HepG2 (cell line): ENCODE results near the gene CCDC38. TPM values are rescaled to one million over a fixed set of nuclear protein-coding genes. Genes with fewer than 3 reads are reported as not detected.

Experiments
- ARHGAP35 ChIP-seq: sonication (generic); formaldehyde crosslinking; IDR thresholded peaks from 2 replicates; pipeline ENCODE4 v1.9.0; 2022; ENCODE audit warnings: mild to moderate bottlenecking, inconsistent platforms, moderate library complexity, missing genetic modification reagents, borderline replicate concordance
- ATF4 ChIP-seq, 2 experiments: fragments of 450-650 bp in 1 of 2; sonication (generic) in 1 of 2; formaldehyde crosslinking; IDR thresholded peaks; 2 replicates each; pipeline versions ENCODE4 v1.5.0 to v1.8.0; 2020 to 2022; ENCODE audit warnings: mild to moderate bottlenecking in 1 of 2, missing genetic modification reagents in 1 of 2
- ATM ChIP-seq: fragments of 450-650 bp; IDR thresholded peaks from 2 replicates; pipeline ENCODE4 v1.7.1; 2017; ENCODE audit warnings: mild to moderate bottlenecking, borderline replicate concordance
- CEBPB ChIP-seq: IDR thresholded peaks from 2 replicates; pipeline ENCODE4 v1.6.1; 2011; ENCODE audit warnings: low read depth, low read length, improper control_type of control experiment, borderline replicate concordance
- CHCHD3 ChIP-seq: sonication (generic); formaldehyde crosslinking; IDR thresholded peaks from 2 replicates; pipeline ENCODE4 v1.8.0; 2022; ENCODE audit warnings: mild to moderate bottlenecking, missing genetic modification reagents, moderate library complexity
- FOXK2 ChIP-seq: fragments of 450-650 bp; IDR thresholded peaks from 2 replicates; pipeline ENCODE4 v1.6.1; 2016
- FOXP1 ChIP-seq, 2 experiments: fragments of 450-650 bp in 1 of 2; IDR thresholded peaks; 2 replicates each; pipeline ENCODE4 v1.6.1; 2017 to 2018; ENCODE audit warnings: antibody characterized with exemption in 1 of 2
- HIVEP1 ChIP-seq: sonication (generic); formaldehyde crosslinking; IDR thresholded peaks from 2 replicates; pipeline ENCODE4 v1.4.0; 2020; ENCODE audit warnings: mild to moderate bottlenecking, missing genetic modification reagents
- MEF2D ChIP-seq: sonication (generic); formaldehyde crosslinking; IDR thresholded peaks from 2 replicates; pipeline ENCODE4 v1.5.1; 2020; ENCODE audit warnings: mild to moderate bottlenecking, missing genetic modification reagents
- MXD1 ChIP-seq: sonication (generic); formaldehyde crosslinking; IDR thresholded peaks from 2 replicates; pipeline ENCODE4 v1.4.0; 2020; ENCODE audit warnings: mild to moderate bottlenecking, missing genetic modification reagents
- NFATC3 ChIP-seq: sonication (generic); formaldehyde crosslinking; IDR thresholded peaks from 2 replicates; pipeline ENCODE4 v1.5.1; 2020; ENCODE audit warnings: mild to moderate bottlenecking, missing genetic modification reagents
- NFE2L2 ChIP-seq: fragments of 150-350 bp; IDR thresholded peaks from 2 replicates; pipeline ENCODE4 v1.6.1; 2014; ENCODE audit warnings: low read length
- SMAD3 ChIP-seq: sonication (generic); formaldehyde crosslinking; IDR thresholded peaks from 2 replicates; pipeline ENCODE4 v1.4.0; 2020; ENCODE audit warnings: missing genetic modification reagents
- SOX6 ChIP-seq, 2 experiments: fragments of 450-650 bp in 1 of 2; sonication (generic) in 1 of 2; formaldehyde crosslinking in 1 of 2; IDR thresholded peaks; 2 replicates each; pipeline versions ENCODE4 v1.4.0 to v1.6.1; 2017 to 2020; ENCODE audit warnings: antibody characterized with exemption in 1 of 2, mild to moderate bottlenecking in 1 of 2, missing genetic modification reagents in 1 of 2
- TBP ChIP-seq: sonication (generic); formaldehyde crosslinking; IDR thresholded peaks from 2 replicates; pipeline ENCODE4 v1.5.0; 2020; ENCODE audit warnings: missing genetic modification reagents
- ZC3H4 ChIP-seq: sonication (generic); formaldehyde crosslinking; IDR thresholded peaks from 2 replicates; pipeline ENCODE4 v1.4.0; 2020; ENCODE audit warnings: missing genetic modification reagents, borderline replicate concordance
- ZFP91 ChIP-seq: sonication (generic); formaldehyde crosslinking; IDR thresholded peaks from 2 replicates; pipeline ENCODE4 v1.9.0; 2022; ENCODE audit warnings: missing genetic modification reagents, mild to moderate bottlenecking, borderline replicate concordance
- ZMYM2 ChIP-seq: sonication (generic); formaldehyde crosslinking; IDR thresholded peaks from 2 replicates; pipeline ENCODE4 v1.8.0; 2022; ENCODE audit warnings: mild to moderate bottlenecking, missing genetic modification reagents
- ZNF281 ChIP-seq: sonication (generic); formaldehyde crosslinking; IDR thresholded peaks from 2 replicates; pipeline ENCODE4 v1.4.0; 2020; ENCODE audit warnings: missing genetic modification reagents, borderline replicate concordance
- ZNF329 ChIP-seq: sonication (generic); formaldehyde crosslinking; IDR thresholded peaks from 2 replicates; pipeline ENCODE4 v1.9.0; 2021; ENCODE audit warnings: low read depth, mild to moderate bottlenecking, missing genetic modification reagents
- ZNF691 ChIP-seq: sonication (generic); formaldehyde crosslinking; IDR thresholded peaks from 2 replicates; pipeline ENCODE4 v1.4.0; 2020; ENCODE audit warnings: missing genetic modification reagents, low read depth, mild to moderate bottlenecking, borderline replicate concordance
- ZNF749 ChIP-seq: sonication (generic); formaldehyde crosslinking; IDR thresholded peaks from 2 replicates; pipeline ENCODE4 v1.8.0; 2022; ENCODE audit warnings: mild to moderate bottlenecking, missing genetic modification reagents, moderate library complexity, borderline replicate concordance
- ZNF780A ChIP-seq: sonication (generic); formaldehyde crosslinking; IDR thresholded peaks from 2 replicates; pipeline ENCODE4 v1.8.0; 2022; ENCODE audit warnings: mild to moderate bottlenecking, missing genetic modification reagents, moderate library complexity
- ZNF788 ChIP-seq: sonication (generic); formaldehyde crosslinking; IDR thresholded peaks from 2 replicates; pipeline ENCODE4 v1.5.0; 2020; ENCODE audit warnings: mild to moderate bottlenecking, missing genetic modification reagents, borderline replicate concordance
- polyA plus RNA-seq, 8 experiments: library from polyadenylated mRNA; depleted of rRNA in 3 of 8; stranded (reverse) in 7 of 8; unstranded in 1 of 8; fragments of >200 nt; fragmentation: Illumina TruSeq in 4 of 8; extraction: Trizol in 4 of 8; gene quantifications; 2 replicates each; pipeline versions ENCODE4 v1.2.1 to v1.2.3, GENCODE V29; 2011 to 2016; ENCODE audit warnings: low read depth in 4 of 8, missing spikeins in 1 of 8, mixed read lengths in 1 of 8; ENCODE audit not compliant: insufficient read depth in 1 of 8
- total RNA-seq, 5 experiments: library from RNA; depleted of rRNA; stranded (reverse); fragments of >200 nt; fragmentation: Illumina TruSeq; extraction: Trizol; gene quantifications; 2 replicates each; pipeline ENCODE4 v1.2.3, GENCODE V29; 2016; ENCODE audit warnings: low read depth in 1 of 5

CCDC38 gene
- total and polyA plus RNA-seq, 2 of the 13 experiments (the other 11 are each of a cell fraction or from before 2014, with no cell fraction given) = 0.24 to 0.32 TPM

- TF ChIP-seq SOX6 (IDR thresholded peaks at IDR 0.05) = no peak
- TF ChIP-seq SOX6 (CRISPR knock-in tag; IDR thresholded peaks at IDR 0.05) = peak; percentile 36; the same call in 1 of the 2 replicates
- no peak for TF ChIP-seq ZNF329
- peak; percentile 8; the same call in 1 of the 2 replicates for TF ChIP-seq HIVEP1 (CRISPR knock-in tag)
- peak; percentile 55; the same call in 1 of the 2 replicates for TF ChIP-seq ZFP91 (CRISPR knock-in tag)
- no peak for TF ChIP-seq ATM
- no peak for TF ChIP-seq FOXP1 (IDR thresholded peaks at IDR 0.05)
- no peak for TF ChIP-seq FOXP1 (CRISPR knock-in tag; IDR thresholded peaks at IDR 0.05)
- 0 out of 2 replicates have a peak, but pooled peaks have one; percentile 45 for TF ChIP-seq MXD1 (CRISPR knock-in tag)
- no peak for TF ChIP-seq CEBPB
- TF ChIP-seq ARHGAP35 (CRISPR knock-in tag) = no peak
- TF ChIP-seq CHCHD3 (CRISPR knock-in tag) = no peak
- TF ChIP-seq SMAD3 (CRISPR knock-in tag) = no peak
- TF ChIP-seq ZNF788 (CRISPR knock-in tag) = peak; percentile 83
- no peak for TF ChIP-seq ZNF780A (CRISPR knock-in tag)
- TF ChIP-seq ZC3H4 (CRISPR knock-in tag) = no peak
- no peak for TF ChIP-seq ZMYM2 (CRISPR knock-in tag)
- TF ChIP-seq ZNF281 = no peak
- no peak for TF ChIP-seq ZNF749 (CRISPR knock-in tag)
- TF ChIP-seq TBP = no peak
- TF ChIP-seq ATF4 (CRISPR knock-in tag; IDR thresholded peaks at IDR 0.05) = 0 out of 4 replicates have a peak, but pooled peaks of 1 of the 2 experiments have one; percentile 42
- no peak for TF ChIP-seq MEF2D (CRISPR knock-in tag)
- TF ChIP-seq NFE2L2 = no peak
- peak; percentile 18; the same call in 1 of the 2 replicates for TF ChIP-seq NFATC3 (CRISPR knock-in tag)
- no peak for TF ChIP-seq FOXK2
- no peak; the same call in 1 of the 2 replicates for TF ChIP-seq ZNF691 (CRISPR knock-in tag)
These were observed 972 bp upstream of the CCDC38 start, which contains the start of gene AMDHD1 (continued) for GRCh38 chr12:95943330-95943842.
